Activated effector memory CD4-positive, alpha-beta T cell treated with Interleukin-2 at 50 U/mL for 16 hours (primary cell): ENCODE measurements around the gene DENR.
"Not testable (repeated sequence)": the region's sequence is repeated elsewhere in the genome, so short reads cannot be mapped to it uniquely, and the experiment has no call there.

ENCODE experiments used
- DNase-seq: peaks from one replicate; pipeline ENCODE4 v3.0.0-alpha.2; 2020

DENR gene

GRCh38 chr12:122743895-122744525 lies 8.6 kb upstream of the DENR start:
- DNase-seq: no peak

- DNase-seq: no peak
Observed at GRCh38 chr12:122747224-122748135, 5.1 kb upstream of the DENR start.

GRCh38 chr12:122749569-122750332 lies 2.9 kb upstream of the DENR start:
- no peak for DNase-seq

GRCh38 chr12:122750781-122751515 lies 1.7 kb upstream of the DENR start:
- DNase-seq: not testable (repeated sequence)

- no peak for DNase-seq
Observed at GRCh38 chr12:122753319-122753650, 661 bp downstream of the DENR start.

GRCh38 chr12:122754790-122755189 lies 2.2 kb downstream of the DENR start:
- no peak for DNase-seq

GRCh38 chr12:122757568-122757967 lies 4.9 kb downstream of the DENR start:
- no peak for DNase-seq

- DNase-seq: no peak
Observed at GRCh38 chr12:122785503-122785902, 32.9 kb downstream of the DENR start.

GRCh38 chr12:122788387-122788786 lies 35.8 kb downstream of the DENR start:
- DNase-seq: no peak

GRCh38 chr12:122789637-122790036 lies 37.0 kb downstream of the DENR start:
- DNase-seq: no peak

- no peak for DNase-seq
Observed at GRCh38 chr12:122790393-122791075, 37.9 kb downstream of the DENR start.

GRCh38 chr12:122793685-122794106 lies 41.1 kb downstream of the DENR start:
- no peak for DNase-seq

- no peak for DNase-seq
Observed at GRCh38 chr12:122795807-122796206, 43.2 kb downstream of the DENR start.

- no peak for DNase-seq
Observed at GRCh38 chr12:122799641-122800243, 47.1 kb downstream of the DENR start.

- DNase-seq: no peak
Observed at GRCh38 chr12:122803937-122804336, 51.3 kb downstream of the DENR start.

- not testable (repeated sequence) for DNase-seq
Observed at GRCh38 chr12:122804957-122805356, 52.3 kb downstream of the DENR start.

GRCh38 chr12:122807651-122808050 lies 55.0 kb downstream of the DENR start:
- DNase-seq: no peak

- no peak for DNase-seq
Observed at GRCh38 chr12:122811777-122812176, 59.2 kb downstream of the DENR start.

GRCh38 chr12:122813310-122813713 lies 60.7 kb downstream of the DENR start:
- no peak for DNase-seq

- no peak for DNase-seq
Observed at GRCh38 chr12:122819209-122819785, 66.7 kb downstream of the DENR start.

- DNase-seq: no peak
Observed at GRCh38 chr12:122820138-122820537, 67.5 kb downstream of the DENR start.
